Upper lobe of left lung (tissue), 6 donors: ENCODE results near the gene APBB2. TPM values are rescaled to one million over a fixed set of nuclear protein-coding genes. Genes with fewer than 3 reads are reported as not detected.

ENCODE experiments used
- ATAC-seq, 2 donors: fragments of 200-7000 bp; cut with Tn5 transposase; one replicate each; pipeline ENCODE4 v1.9.1; 2022; ENCODE audit warnings: mild to moderate bottlenecking in 2 of 2, moderate library complexity in 2 of 2; ENCODE audit not compliant: low FRiP score in 2 of 2
- DNase-seq, 2 donors: peaks; one replicate each; pipeline ENCODE4 v3.0.0-alpha.2; 2019 to 2020
- H3K27ac ChIP-seq, 4 donors: fragments of 200-600 bp; sonication (generic); one replicate each; pipeline ENCODE4 v1.5.1; 2016 to 2019
- H3K27me3 ChIP-seq, 4 donors: fragments of 200-600 bp; sonication (generic); one replicate each; pipeline ENCODE4 v1.5.1; 2017 to 2019
- H3K36me3 ChIP-seq, 4 donors: fragments of 200-600 bp; sonication (generic); one replicate each; pipeline ENCODE4 v1.5.1; 2016 to 2019
- H3K4me1 ChIP-seq, 4 donors: fragments of 200-600 bp; sonication (generic); one replicate each; pipeline ENCODE4 v1.5.1; 2018 to 2019
- H3K4me3 ChIP-seq, 4 donors: fragments of 200-600 bp; sonication (generic); one replicate each; pipeline ENCODE4 v1.5.1; 2017 to 2019; ENCODE audit warnings: mild to moderate bottlenecking in 2 of 4, moderate library complexity in 1 of 4
- H3K9me3 ChIP-seq, 4 donors: fragments of 200-600 bp; sonication (generic); one replicate each; pipeline ENCODE4 v1.5.1; 2018 to 2019
- CTCF ChIP-seq, 6 experiments: fragments of 450-650 bp in 4 of 6; fragments of 200-600 bp in 2 of 6; sonication (generic) in 2 of 6; IDR thresholded peaks; one replicate each; pipeline ENCODE4 v1.5.1; 2016 to 2019; ENCODE audit warnings: antibody characterized with exemption in 6 of 6
- EP300 ChIP-seq, 4 donors: sonication (generic); formaldehyde crosslinking; IDR thresholded peaks; one replicate each; pipeline ENCODE4 v1.5.1; 2017; ENCODE audit warnings: antibody characterized with exemption in 4 of 4, control low read depth in 2 of 4
- POLR2A ChIP-seq, 4 donors: fragments of 450-650 bp; IDR thresholded peaks; one replicate each; pipeline ENCODE4 v1.5.1; 2016 to 2017; ENCODE audit warnings: antibody characterized with exemption in 4 of 4, mild to moderate bottlenecking in 2 of 4
- POLR2AphosphoS5 ChIP-seq, 2 donors: sonication (generic); formaldehyde crosslinking; IDR thresholded peaks; one replicate each; pipeline ENCODE4 v1.5.1; 2017; ENCODE audit warnings: antibody characterized with exemption in 2 of 2
- WGBS, 2 donors: methylation state at CpG; one replicate each; pipeline ENCODE4 v1.1.5; 2017 to 2018; 5-methylcytosine and 5-hydroxymethylcytosine counted together
- total RNA-seq, 6 donors: library from RNA; depleted of rRNA in 4 of 6; stranded (reverse); fragments of >200 nt in 4 of 6; gene quantifications; one replicate each; pipeline versions ENCODE4 v1.1.0 to v1.2.1, GENCODE V29; 2016 to 2021
- donor health status: DM: no; HTN: no; CAD: no; lungs with moderate emphysema.
- donor health status: DM: no; HTN: yes; CAD: no; lungs with severe emphysema.

Gene APBB2
- total RNA-seq, 6 donors from 2014 or later: 69.5 to 168 (median 102) TPM

GRCh38 chr4:41196633-41197332 is 17.6 kb downstream of the APBB2 start:
- WGBS, 2 donors: 80 to 88% methylated on average over 6 of the region's 6 CpGs
- Histone ChIP-seq H3K4me1 (peaks cover 0 to 12% (median 2%) of the 10 kb centered on the region in 4 donors), H3K27me3 (no peaks in the 10 kb centered on the region), H3K4me3 (no peak overlapping the region), H3K27ac (no peak overlapping the region), H3K9me3 (no peaks in the 10 kb centered on the region), H3K36me3 (no peaks in the 10 kb centered on the region)
- TF ChIP-seq EP300 (IDR thresholded peaks at IDR 0.05): no peak
- no peak for TF ChIP-seq CTCF (IDR thresholded peaks at IDR 0.05)
- no peak for TF ChIP-seq POLR2A (IDR thresholded peaks at IDR 0.05)
- no peak for TF ChIP-seq POLR2AphosphoS5 (IDR thresholded peaks at IDR 0.05)
- ATAC-seq: peak in 1 of 2 donors; percentile 82
- no peak for DNase-seq

- TF ChIP-seq CTCF (IDR thresholded peaks at IDR 0.05) (no peak), POLR2AphosphoS5 (IDR thresholded peaks at IDR 0.05) (no peak), EP300 (IDR thresholded peaks at IDR 0.05) (no peak), POLR2A (IDR thresholded peaks at IDR 0.05) (no peak)
- Histone ChIP-seq H3K9me3 (no peaks in the 10 kb centered on the region), H3K27ac (no peak overlapping the region), H3K36me3 (no peaks in the 10 kb centered on the region), H3K4me1 (peaks cover 0 to 8% (median 5%) of the 10 kb centered on the region in 4 donors), H3K4me3 (no peak overlapping the region), H3K27me3 (no peaks in the 10 kb centered on the region)
- DNase-seq: no peak
- ATAC-seq: no peak
- 84 to 87% methylated on average over 3 of the region's 3 CpGs for WGBS, 2 donors
Observed at GRCh38 chr4:41192136-41192535, 22.2 kb downstream of the APBB2 start.

- 62 to 64% methylated on average over 2 of the region's 2 CpGs for WGBS, 2 donors
- no peak for DNase-seq
- no peaks in the 10 kb centered on the region for H3K27me3 ChIP-seq
- H3K27ac ChIP-seq: no peak overlapping the region
- peaks cover 5 to 21% (median 11%) of the 10 kb centered on the region in 4 donors for H3K4me1 ChIP-seq
- H3K4me3 ChIP-seq: no peak overlapping the region
- ATAC-seq: no peak
- H3K9me3 ChIP-seq: no peaks in the 10 kb centered on the region
- no peaks in the 10 kb centered on the region for H3K36me3 ChIP-seq
- TF ChIP-seq CTCF (IDR thresholded peaks at IDR 0.05) (no peak), POLR2AphosphoS5 (IDR thresholded peaks at IDR 0.05) (no peak), EP300 (IDR thresholded peaks at IDR 0.05) (no peak), POLR2A (IDR thresholded peaks at IDR 0.05) (no peak)
Observed at GRCh38 chr4:41189666-41190065, 24.7 kb downstream of the APBB2 start.

- DNase-seq: no peak
- Histone ChIP-seq H3K9me3 (no peaks in the 10 kb centered on the region), H3K4me1 (peaks cover 5 to 21% (median 11%) of the 10 kb centered on the region in 4 donors), H3K27me3 (no peaks in the 10 kb centered on the region), H3K27ac (no peak overlapping the region), H3K36me3 (no peaks in the 10 kb centered on the region), H3K4me3 (no peak overlapping the region)
- no peak for ATAC-seq
- TF ChIP-seq POLR2AphosphoS5 (IDR thresholded peaks at IDR 0.05): no peak
- no peak for TF ChIP-seq EP300 (IDR thresholded peaks at IDR 0.05)
- no peak for TF ChIP-seq CTCF (IDR thresholded peaks at IDR 0.05)
- no peak for TF ChIP-seq POLR2A (IDR thresholded peaks at IDR 0.05)
- WGBS, 2 donors: 66 to 77% methylated on average over 2 of the region's 2 CpGs
Observed at GRCh38 chr4:41189076-41189475, 25.3 kb downstream of the APBB2 start.
